BE2C (cell line): ENCODE results near the gene SLC11A1.
A peak's percentile ranks its signal among the peaks of the same experiment; 100 is the strongest.

Experiments used
- DNase-seq: peaks from one replicate; pipeline ENCODE4 v3.0.0-alpha.2; 2020
- H3K27me3 ChIP-seq: fragments of 250-450 bp; sonication (Bioruptor Pico); 2 replicates; pipeline ENCODE4 v1.5.1; 2020; ENCODE audit warnings: mild to moderate bottlenecking
- H3K36me3 ChIP-seq: fragments of 250-450 bp; sonication (Bioruptor Pico); 2 replicates; pipeline ENCODE4 v1.5.1; 2020; ENCODE audit warnings: mild to moderate bottlenecking
- H3K4me1 ChIP-seq: fragments of 250-450 bp; sonication (Bioruptor Pico); 2 replicates; pipeline ENCODE4 v1.5.1; 2020
- H3K4me3 ChIP-seq: 2 replicates; pipeline ENCODE4 v1.5.1; 2011; ENCODE audit warnings: low read depth, low read length
- H3K9me3 ChIP-seq: fragments of 250-450 bp; sonication (Bioruptor Pico); 2 replicates; pipeline ENCODE4 v1.5.1; 2020
- TF ChIP-seq, protein P1 (sequence below): IDR thresholded peaks from 2 replicates; pipeline ENCODE4 v1.5.1; 2012; ENCODE audit warnings: mild to moderate bottlenecking, low read depth, low read length

The SLC11A1 gene

DNA sequence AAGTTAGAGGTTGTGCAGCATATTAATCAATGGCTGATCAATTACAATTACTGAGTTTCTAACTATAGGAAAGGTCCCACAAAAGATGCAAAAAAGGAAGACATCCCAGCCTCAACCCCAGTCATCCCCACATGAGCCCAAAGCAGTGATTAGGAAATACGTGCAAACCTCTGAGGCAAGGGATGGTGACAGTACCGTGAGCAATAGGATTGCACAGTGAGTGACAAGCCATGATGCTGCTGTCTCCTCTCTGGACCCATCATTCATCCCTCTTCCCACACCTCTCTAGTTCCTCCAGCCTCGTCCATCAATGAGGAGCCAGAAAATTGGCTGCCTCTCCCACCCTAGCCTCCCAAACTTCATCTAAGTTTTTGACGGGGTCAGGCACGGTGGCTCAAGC, 4.0 kb upstream of the SLC11A1 start:
- H3K4me1 ChIP-seq, result no peaks in the 10 kb centered on the region

DNA sequence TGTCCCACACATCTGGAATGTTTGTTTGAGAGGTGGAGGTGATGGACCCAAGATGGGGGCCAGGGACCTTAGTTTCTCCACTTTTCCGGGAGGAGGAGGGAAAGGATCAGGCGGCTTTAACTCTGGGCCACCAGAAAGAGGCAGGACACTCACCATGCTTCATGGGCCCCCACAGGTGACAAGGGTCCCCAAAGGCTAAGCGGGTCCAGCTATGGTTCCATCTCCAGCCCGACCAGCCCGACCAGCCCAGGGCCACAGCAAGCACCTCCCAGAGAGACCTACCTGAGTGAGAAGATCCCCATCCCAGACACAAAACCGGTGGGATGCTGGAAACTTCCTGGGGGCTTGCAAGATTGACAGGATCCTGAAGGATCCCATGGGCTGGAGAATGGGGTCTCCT, 712 bp downstream of the SLC11A1 start:
- H3K36me3 ChIP-seq, result no peaks in the 10 kb centered on the region
- H3K27me3 ChIP-seq, result no peaks in the 10 kb centered on the region
- H3K4me1 ChIP-seq, result no peaks in the 10 kb centered on the region
- H3K4me3 ChIP-seq, result no peak overlapping the region
- TF ChIP-seq, protein P1, sequence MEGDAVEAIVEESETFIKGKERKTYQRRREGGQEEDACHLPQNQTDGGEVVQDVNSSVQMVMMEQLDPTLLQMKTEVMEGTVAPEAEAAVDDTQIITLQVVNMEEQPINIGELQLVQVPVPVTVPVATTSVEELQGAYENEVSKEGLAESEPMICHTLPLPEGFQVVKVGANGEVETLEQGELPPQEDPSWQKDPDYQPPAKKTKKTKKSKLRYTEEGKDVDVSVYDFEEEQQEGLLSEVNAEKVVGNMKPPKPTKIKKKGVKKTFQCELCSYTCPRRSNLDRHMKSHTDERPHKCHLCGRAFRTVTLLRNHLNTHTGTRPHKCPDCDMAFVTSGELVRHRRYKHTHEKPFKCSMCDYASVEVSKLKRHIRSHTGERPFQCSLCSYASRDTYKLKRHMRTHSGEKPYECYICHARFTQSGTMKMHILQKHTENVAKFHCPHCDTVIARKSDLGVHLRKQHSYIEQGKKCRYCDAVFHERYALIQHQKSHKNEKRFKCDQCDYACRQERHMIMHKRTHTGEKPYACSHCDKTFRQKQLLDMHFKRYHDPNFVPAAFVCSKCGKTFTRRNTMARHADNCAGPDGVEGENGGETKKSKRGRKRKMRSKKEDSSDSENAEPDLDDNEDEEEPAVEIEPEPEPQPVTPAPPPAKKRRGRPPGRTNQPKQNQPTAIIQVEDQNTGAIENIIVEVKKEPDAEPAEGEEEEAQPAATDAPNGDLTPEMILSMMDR, result no peak
- no peaks in the 10 kb centered on the region for H3K9me3 ChIP-seq
- DNase-seq, result no peak

More for the DNA sequence above, 4.0 kb upstream of the SLC11A1 start:
- H3K4me3 ChIP-seq, result no peak overlapping the region
- no peaks in the 10 kb centered on the region for H3K27me3 ChIP-seq
- TF ChIP-seq, protein P1, result no peak
- H3K9me3 ChIP-seq, result no peaks in the 10 kb centered on the region
- no peak for DNase-seq
- H3K36me3 ChIP-seq, result no peaks in the 10 kb centered on the region

DNA sequence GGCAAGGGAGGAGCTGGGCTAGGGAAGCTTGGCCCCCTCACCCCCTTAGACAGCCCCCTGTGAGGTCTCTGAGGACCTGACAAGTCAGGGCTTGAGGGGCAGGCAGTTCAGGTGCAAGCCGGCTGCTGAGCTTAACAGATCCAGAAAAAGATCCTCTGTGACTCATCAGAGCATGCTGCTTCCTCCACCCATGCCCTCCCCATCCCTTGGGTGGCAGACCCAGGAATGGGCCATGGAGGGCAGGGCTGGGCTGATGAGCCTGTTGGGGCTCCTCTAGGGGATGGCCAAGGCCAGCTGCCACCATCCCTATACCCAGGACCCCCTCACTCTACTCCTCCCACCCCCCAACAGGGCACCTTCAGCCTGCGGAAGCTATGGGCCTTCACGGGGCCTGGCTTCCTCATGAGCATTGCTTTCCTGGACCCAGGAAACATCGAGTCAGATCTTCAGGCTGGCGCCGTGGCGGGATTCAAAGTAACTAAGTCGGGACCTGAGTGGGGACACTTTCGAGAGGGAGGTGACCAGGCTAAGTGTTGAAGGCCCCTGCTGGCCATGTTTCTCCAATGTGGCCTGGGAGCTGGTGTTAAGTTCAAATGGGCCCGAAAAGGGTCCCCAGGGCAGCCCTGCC, 1.9 kb downstream of the SLC11A1 start:
- no peaks in the 10 kb centered on the region for H3K4me1 ChIP-seq
- TF ChIP-seq, protein P1, result no peak
- DNase-seq, result no peak

DNA sequence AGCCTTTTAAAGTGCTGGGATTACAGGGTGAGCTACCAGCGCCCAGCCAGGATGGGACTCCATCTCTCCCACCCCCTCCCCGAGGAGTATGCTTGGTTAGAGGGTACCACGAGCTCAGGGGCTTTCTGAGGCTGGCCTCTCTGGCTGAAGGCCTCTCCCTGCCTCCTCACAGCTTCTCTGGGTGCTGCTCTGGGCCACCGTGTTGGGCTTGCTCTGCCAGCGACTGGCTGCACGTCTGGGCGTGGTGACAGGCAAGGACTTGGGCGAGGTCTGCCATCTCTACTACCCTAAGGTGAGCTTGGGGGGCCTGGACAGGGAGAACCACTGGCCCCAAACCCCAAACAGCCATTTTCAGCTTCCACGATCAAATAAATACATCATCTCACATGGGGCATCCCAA, 2.9 kb downstream of the SLC11A1 start:
- H3K4me1 ChIP-seq, result no peaks in the 10 kb centered on the region
- no peaks in the 10 kb centered on the region for H3K27me3 ChIP-seq
- no peak overlapping the region for H3K4me3 ChIP-seq
- no peaks in the 10 kb centered on the region for H3K9me3 ChIP-seq
- TF ChIP-seq, protein P1, result no peak
- DNase-seq, result no peak
- no peaks in the 10 kb centered on the region for H3K36me3 ChIP-seq

More for the DNA sequence above, 1.9 kb downstream of the SLC11A1 start:
- no peaks in the 10 kb centered on the region for H3K36me3 ChIP-seq
- H3K27me3 ChIP-seq, result no peaks in the 10 kb centered on the region
- no peak overlapping the region for H3K4me3 ChIP-seq
- no peaks in the 10 kb centered on the region for H3K9me3 ChIP-seq

DNA sequence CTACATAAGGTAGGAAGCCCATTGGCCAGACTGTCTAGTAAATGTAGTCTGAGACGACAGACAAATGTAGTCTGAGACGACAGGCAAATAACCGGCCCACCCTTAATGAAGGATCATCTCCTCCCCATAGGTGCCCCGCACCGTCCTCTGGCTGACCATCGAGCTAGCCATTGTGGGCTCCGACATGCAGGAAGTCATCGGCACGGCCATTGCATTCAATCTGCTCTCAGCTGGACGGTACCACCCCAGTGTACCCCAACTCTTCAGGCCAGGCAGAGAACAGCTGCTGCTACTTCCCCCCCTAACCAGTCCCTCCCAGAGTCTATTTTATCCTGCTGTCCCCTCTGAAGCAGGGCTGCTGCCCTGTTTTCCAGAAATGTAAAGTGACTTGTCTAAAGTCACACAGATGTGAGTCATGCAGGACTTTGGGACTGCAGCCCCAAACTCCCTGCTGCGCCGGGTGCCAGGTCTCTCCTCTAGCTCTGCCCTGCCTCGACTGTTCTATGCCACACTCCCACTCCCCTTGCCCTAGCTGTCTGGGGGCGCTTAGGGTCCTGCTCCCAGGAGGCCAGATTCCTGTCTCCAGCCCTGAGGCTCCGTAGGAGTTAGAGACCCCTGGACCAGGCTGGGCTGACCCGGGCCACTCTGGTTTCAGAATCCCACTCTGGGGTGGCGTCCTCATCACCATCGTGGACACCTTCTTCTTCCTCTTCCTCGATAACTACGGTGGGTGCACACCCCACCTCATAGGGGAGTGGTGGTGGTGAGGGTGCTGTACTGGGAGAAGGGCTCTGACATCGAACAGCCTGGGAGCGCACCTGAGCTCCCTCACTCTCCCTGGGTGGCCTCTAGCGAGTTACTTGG, 4.7 kb downstream of the SLC11A1 start:
- DNase-seq, result no peak
- Histone ChIP-seq H3K9me3 (no peaks in the 10 kb centered on the region), H3K27me3 (no peaks in the 10 kb centered on the region), H3K4me3 (peak overlapping the region; percentile 66; the same call in 1 of the 2 replicates), H3K36me3 (no peaks in the 10 kb centered on the region), H3K4me1 (no peaks in the 10 kb centered on the region)
- TF ChIP-seq, protein P1, result no peak
